Measurements from ENCODE around the gene SCGN.

The SCGN gene, protein sequence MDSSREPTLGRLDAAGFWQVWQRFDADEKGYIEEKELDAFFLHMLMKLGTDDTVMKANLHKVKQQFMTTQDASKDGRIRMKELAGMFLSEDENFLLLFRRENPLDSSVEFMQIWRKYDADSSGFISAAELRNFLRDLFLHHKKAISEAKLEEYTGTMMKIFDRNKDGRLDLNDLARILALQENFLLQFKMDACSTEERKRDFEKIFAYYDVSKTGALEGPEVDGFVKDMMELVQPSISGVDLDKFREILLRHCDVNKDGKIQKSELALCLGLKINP

DNA sequence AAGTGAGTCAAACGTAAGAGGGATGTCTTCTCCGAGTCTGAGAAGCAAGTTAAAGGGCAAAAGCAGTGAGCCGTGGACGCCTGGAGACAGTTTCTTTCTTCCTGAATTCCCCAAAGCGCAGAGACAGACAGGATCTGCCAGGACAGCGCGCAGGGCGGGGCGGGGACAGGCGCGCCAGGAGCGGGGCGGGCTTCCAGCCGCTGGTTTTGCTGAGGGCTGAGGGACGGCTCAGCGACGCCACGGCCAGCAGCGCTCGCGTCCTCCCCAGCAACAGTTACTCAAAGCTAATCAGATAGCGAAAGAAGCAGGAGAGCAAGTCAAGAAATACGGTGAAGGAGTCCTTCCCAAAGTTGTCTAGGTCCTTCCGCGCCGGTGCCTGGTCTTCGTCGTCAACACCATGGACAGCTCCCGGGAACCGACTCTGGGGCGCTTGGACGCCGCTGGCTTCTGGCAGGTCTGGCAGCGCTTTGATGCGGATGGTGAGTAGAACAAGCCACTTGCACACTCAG, at the start of gene SCGN:
SCGN (plus strand) TSS at position 209 of the 509 bp plus-strand sequence; CDS start at position 398, 189 bp downstream.
- peak; percentile 1 to 13 for DNase-seq (ENCODE audit: low read depth in 2 of 2)

DNA sequence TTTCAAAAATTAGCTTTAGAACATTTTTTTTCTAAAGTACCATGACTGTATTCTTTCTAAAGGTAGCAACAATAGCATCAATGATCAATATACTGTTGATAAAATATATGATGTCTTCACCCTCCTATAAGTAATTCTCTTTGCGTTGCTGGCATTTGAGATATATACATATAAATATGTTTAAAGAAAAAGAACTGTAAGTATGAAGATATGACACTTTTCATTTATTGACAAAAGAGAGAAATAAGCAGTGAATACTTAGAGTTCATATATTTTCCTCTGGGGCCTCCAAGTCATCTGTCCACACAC, 49.4 kb upstream of the SCGN start:
- DNase-seq (ENCODE audit: low read depth in 2 of 2) = no peak

DNA sequence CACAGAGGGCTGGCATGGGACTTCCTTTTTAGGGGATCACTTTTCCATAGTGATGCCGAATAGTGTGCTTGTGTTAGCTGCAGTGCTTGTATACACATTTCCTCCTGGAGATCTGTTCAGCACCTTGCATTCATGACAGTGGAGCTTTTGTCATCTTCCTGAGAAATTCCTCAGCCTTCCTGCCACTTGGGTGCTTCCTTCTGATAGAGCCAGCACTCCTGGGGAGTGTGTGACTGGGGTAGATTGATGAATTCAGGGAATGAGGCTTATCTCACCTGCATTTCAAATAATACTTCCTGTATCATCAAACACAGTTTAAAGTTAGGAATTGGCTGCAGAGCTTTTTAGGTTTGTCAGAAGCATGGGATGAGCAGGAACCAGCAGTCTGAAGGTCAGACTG, 48.8 kb upstream of the SCGN start:
- no peak for DNase-seq (ENCODE audit: low read depth in 2 of 2)

DNA sequence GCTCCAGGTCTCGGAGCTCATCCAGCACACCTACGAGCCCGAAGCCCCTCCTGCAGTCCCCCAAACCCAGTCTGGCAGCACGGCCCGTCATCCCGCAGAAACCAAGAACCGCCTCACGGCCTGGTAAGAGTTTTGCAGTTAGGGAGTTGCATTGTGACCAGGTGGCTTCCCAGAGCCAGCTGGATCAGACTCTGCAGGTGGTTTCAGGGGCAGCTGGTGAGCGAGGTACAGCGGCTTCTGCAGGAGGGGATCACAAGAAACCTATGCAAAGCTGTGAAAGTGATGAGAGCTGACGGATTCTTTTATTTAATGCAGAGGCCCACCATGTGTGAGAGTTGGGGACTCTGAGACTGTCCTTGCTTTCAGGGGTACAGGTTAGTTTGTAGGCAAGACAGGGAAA, 45.9 kb upstream of the SCGN start:
- no peak for DNase-seq (ENCODE audit: low read depth in 2 of 2)

DNA sequence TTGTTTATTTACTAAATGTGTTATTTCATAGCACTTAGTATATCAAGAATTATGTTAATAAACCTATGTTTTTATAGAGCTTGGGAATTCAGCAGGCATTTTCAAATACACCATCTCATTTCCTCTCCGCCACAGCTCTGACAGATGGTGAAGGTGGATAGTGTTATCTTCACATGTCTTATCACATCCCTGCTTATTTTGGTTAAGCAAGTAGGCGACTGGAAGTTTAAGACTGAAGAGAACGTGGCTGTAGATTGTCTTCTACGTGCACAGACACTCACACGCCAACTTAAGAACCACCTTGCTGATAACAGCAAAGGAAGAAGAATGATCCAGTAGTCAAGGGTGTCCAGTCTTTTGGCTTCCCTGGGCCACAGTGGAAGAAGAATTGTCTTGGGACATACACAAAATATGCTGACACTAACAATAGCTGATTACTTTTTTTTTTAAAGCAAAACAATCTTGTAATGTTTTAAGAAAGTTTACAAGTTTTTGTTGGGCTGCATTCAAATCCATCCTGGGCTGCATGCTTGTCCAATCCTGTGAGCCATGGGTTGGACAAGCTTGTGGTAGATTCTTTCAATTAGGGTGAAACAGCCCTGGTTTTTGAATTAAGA, 43.3 kb upstream of the SCGN start:
- DNase-seq (ENCODE audit: low read depth in 2 of 2) = no peak

DNA sequence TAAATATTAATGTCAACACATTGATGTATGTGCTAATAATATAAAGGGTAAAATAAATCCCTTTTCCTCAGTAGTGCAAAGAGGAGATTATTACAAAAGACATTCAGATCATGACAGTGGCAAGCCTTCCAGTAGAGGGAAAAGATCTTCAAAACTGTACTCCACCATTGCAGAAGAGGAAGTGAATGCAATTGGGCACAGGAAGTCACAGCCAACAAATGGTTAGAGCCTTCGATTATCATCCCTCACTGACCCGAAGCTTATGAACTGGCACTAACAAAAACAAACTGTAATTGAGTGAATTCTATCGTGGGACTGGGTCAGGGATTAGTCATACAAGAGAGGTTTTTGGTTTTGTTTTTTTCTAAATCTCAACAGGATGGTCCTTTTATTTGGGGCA, 39.3 kb upstream of the SCGN start:
- DNase-seq (ENCODE audit: low read depth in 2 of 2) = no peak

DNA sequence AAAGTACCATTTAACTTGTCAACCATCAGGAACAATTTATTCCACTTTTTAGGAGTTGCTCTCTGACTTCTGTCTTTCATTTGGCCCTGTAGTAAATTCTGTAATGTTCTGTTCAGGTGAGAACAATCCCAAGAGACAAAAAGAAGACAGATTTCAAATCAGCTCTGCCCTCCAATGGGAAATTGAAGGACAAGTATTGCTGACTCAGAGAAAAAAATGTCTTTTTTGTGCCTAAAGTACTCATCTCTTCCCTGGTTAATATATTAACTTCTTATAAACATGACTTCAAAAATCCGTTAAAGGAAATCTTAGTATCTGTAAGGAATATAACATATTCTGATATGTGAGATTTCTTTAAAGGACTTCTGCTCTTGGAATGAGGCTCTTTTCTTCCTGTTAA, 38.6 kb upstream of the SCGN start:
- DNase-seq (ENCODE audit: low read depth in 2 of 2) = no peak

DNA sequence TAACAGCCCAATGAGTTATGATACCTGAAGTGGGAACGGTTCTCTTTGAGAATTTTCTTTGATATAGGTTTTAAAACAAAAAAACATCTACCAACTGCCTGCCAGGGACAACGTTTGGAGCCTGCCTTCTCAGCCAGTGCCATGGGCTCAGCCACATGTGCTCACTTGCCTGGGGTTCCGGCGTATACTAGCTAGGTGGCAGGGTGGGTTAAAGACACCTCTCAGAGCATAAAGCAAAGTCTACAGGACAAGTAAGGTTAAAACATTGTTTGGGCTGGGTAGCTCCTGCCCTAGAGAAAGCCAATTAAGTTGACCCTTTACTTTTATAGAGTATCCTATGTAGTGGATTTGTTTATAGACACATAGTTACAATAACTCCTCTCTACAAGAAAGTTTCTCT, 38.0 kb upstream of the SCGN start:
- DNase-seq (ENCODE audit: low read depth in 2 of 2) = no peak

DNA sequence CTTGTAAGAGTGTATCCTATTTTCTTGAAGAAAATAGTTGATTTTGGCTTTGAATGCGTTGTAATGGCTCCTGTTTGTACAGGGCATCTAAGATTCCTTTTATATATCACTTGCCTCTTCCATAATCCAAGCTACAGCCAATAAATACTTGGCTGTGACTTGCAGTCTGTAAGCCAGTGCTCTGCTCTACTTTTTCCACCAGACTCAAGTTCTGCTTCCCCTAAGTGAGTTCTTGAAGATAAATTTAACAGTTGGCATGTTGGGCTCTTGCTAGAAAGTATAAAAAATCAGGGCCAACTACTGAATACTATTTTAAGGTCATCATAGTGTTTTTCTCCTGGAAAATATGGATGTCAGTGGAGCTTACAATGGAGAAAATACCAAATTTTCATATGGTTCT, 36.5 kb upstream of the SCGN start:
- no peak for DNase-seq (ENCODE audit: low read depth in 2 of 2)

DNA sequence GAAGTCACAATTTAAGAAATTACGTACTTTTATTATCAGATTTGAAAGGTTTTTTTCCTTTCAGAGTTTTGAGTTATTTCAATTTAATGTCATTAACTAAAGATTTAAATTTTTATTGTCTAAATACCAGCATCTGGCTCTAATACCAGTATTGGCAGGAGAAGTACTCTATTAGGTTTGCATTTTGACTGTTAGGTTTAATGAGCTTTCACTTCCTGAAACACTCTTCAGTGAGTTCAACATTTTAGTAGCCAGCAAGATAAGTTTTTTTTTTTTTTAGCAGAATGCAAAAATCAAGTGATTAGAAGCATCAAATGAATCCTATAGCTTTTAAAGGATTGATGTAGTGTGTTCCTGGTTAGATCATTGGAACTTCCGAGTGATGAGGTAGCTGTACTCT, 34.0 kb upstream of the SCGN start:
- no peak for DNase-seq (ENCODE audit: low read depth in 2 of 2)

DNA sequence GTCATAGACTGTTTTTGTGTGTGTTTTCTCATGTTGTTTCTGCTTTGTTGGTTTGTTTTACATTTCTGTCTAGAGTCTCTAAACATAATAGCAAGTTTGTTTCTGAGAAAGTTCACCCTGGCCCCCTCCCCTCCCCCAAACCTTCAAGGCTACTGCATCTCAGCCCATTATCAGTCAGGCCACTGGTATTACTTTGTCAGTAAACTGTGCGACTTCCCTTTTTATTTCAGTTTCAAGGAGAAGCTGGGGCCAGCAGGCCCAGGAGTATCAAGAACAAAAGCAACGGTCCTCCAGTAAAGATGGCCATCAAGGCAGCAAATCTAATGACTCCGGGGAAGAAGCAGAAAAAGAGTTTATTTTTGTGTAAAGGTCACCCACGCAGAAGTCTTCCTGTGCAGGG, 32.8 kb upstream of the SCGN start:
- DNase-seq (ENCODE audit: low read depth in 2 of 2) = no peak

DNA sequence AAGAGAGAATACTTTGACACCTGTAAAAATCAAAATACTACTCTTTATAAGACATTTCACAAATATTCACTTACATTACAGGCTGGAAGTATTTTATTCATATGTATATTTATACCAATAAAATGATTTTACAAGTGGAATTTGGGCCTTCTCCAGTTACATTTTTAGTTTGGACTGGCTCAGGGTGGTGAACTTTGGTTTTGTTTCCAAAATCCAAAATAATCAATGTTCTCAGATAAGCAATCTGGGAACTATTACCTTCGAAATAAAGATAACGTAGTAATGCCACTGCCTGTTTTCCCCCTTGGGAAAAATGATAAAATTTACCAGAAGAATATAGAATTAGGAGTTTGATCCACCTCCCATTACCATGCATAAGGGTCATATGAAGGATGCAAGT, 31.6 kb upstream of the SCGN start:
- DNase-seq (ENCODE audit: low read depth in 2 of 2) = no peak

DNA sequence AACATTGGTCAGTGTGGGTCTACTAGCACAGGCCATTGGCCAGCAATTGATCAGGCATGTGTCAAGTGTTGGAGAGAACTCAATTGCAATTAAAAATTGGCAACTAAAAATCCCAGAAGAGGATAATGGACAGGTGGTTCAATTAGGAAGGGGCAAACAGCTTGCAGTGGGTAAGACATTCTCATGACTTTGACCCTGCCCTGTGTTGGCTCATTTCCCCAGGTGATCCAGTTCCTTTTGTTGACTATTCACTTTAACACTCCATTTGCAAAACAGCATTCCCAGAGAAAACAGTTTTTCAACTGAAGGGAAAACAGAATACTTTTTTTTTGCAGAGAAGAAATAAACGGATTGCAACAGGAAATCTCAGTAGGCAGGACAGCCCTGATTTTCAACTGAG, 28.9 kb upstream of the SCGN start:
- DNase-seq (ENCODE audit: low read depth in 2 of 2) = no peak

DNA sequence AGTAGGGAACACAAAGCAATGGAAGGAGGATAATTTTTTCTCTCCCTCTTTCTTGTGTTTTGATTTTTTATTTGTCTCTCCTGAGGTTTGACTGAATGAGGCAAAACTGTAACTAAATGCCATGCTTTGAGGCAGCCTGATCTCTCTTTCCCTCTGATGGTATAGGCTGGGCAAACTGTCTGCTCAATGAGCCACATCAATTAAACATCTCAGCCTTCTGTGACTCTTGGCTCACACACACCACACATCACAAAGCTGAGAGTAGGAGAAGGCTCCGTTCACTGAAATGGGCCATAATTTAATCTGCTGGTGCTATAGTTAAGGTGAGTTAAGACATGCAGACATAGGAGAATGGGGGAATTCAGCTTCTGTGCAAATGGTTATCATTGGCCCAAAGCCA, 28.1 kb upstream of the SCGN start:
- no peak for DNase-seq (ENCODE audit: low read depth in 2 of 2)

DNA sequence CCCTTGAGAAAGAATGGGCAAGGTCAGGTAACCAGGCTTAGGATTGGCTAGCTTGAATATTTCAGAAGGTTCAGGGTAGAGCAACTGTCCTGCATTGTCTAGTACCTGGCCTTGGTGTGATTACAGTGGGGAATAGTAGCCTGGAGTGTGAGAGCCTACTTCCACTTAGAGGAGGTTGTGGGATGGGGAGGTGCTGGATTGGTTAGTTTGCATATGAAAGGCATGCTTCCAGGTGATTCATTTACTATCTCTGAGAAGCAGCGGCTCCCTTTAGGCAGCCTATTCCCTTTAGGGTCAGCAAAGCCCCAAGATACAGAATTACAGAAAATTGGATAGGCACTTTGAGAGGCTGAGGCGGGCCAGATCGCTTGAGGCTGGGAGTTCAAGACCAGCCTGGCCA, 25.0 kb upstream of the SCGN start:
- DNase-seq (ENCODE audit: low read depth in 2 of 2) = no peak

DNA sequence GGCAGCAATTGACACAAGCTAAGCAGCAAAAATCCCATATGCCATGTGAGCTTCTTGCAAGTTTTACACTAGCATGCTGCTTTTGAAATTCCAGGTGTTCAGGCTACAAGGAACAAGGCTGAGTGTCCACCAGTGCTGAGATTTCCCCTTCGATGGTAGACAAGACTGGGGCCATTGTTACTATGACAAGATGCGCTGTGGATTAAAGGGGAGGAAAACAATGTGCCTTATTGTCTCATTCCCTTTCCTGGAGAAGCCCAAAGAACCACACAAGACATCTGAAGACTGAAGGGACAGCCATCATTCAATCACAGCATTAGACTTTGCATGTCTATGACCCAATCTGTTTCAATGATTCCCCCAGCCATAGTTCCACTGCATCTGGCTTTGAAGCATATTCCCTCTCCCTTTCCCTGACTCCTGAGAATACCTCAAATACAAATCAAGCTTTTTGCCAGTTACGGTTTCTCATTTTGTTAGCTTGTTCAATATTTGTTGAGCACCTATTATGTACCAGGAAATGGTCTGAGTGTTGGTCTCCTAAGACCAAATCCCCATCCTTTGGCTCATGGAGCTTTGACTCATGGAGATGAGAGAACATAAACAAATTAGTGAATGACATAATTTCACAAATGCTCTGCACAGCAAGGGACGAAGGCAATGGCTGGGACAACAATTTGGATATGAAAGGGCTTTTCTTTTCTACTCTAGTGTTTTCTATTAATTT, 23.4 kb upstream of the SCGN start:
- DNase-seq (ENCODE audit: low read depth in 2 of 2) = no peak

DNA sequence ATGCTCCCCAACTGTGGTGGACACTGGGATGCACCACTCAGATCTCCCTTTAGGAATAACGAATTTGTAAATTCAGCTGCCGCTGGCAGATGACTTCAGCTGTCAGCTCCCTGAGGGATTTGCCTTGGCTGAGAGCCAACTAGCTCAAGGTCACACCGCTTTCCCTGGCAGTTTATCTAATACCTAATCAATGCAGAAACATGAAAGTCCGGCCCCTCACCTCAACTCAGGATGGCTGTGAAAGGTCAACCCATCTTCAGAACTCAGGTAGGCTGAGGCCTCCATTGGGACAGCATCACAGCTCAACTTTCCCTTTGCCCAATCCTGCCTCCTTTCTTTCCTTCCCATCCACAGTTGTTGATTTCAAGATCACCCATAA, 22.8 kb upstream of the SCGN start:
- DNase-seq (ENCODE audit: low read depth in 2 of 2) = no peak

DNA sequence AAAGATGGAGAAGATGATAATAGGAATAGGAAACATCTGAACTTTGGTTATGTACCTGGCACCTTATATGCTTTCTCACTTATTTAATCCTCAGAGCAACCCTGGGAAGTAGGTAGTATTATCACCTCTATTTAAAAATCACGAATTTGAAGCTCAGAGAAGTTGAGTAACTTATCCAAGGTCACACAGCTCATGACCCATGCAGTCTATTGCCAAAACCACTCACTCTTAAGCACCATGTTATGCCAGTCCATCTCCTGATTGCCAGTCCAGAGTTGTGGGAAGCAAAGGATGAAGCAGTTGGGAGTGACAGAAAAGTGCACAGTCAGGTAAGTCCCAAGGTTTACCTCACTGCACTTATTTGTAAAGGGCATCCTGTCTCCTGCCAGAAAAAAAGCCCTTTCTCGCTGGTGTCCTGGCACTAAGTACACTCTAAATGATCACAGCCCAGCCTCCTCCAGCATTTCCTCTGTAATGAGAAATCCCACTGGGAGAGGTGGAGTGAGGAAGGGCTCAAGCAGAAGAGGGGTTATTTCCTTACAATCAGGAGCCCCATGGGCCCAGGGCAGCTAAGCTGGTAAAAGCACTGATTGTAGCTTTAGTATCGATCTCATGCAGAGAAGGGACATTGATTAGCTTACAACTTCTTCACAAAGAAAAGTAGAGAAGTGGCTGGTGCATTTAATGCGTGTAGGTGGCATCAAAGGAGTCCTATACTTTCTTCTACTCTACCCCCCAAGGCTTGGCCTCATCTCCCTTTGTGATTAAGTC, 21.3 kb upstream of the SCGN start:
- no peak for DNase-seq (ENCODE audit: low read depth in 2 of 2)

DNA sequence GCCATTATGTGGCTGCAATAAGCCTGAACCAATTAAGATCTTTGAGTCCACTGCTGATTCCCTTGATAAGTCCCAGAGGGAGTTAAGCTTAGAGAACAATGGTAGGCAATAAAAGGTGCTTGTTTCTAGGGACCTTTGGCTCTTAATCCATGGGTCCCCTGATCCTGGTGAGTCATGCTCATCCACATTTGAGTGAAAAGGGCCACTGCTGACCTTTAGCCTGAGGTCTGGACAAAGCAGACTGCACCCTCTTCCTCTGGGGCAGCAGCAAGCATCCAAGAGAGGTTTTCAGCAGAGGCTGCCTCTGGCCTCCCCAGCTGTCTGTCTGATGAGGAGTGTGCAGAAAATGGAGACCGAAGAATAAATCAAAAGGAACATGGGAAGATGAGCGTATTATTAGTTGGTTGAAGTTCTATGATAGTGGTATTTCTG, 16.1 kb upstream of the SCGN start:
- DNase-seq (ENCODE audit: low read depth in 2 of 2) = no peak

DNA sequence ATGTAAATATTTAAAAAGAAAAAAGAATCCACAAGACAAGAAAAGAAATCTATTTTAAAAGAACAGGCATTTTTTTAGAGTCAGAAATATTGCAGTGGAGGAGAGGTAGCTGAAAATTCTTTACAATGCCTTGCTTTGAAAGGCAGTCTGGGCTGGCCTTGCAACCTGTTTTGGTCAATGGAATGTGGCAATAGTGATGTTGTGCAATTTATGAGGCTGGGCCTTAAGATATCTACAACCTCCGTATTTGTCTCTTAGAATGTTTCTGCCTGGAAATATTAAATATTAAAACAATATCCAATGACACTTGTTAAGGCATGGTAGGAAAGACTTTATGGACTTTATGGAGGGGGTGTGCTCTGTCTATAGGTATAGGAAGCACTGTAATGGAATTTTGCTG, 14.8 kb upstream of the SCGN start:
- DNase-seq (ENCODE audit: low read depth in 2 of 2) = no peak

DNA sequence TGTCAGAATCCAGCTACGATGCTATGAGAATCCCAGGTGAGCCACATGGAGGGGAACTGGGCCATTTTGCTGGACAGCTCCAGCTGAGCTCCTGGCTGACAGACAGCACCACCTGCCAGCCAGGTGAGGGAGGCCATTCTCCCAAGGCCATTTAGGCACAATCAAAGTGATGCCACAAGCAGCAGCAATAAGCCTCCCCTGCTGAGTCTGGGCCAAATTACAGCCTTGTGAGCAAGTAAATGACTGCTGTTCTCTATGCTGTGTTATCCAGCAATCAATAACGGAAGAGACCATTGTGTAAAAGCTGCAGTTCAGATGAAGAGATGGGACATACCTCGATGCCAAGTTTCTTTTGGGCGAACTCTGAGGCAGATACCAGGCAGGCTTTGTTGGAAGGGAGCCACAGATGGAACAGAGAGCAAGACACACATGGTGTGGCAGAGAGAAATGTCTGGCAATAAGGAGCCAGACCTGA, 14.0 kb upstream of the SCGN start:
- DNase-seq (ENCODE audit: low read depth in 2 of 2) = no peak

DNA sequence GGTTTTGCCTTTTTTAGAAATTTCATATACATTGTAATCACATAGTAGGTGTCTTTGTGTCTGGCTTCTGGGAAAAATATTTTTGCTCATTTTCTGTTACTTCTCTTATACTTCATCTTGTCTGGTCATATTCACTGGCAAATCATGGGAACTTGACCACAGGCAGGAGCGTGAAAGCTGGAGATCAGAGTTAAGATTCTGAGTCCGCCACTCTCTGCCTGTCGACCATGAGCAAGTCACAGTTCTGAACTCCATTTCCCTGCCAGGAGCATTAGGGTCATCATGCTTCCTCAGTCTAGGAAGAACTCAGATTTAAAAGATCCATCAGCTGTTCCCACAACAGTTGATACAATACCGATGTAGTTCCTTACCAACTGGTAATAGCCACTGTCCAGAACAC, 12.4 kb upstream of the SCGN start:
- no peak for DNase-seq (ENCODE audit: low read depth in 2 of 2)

Measured in stimulated activated CD8-positive, alpha-beta memory T cell treated with anti-CD3 and anti-CD28 coated beads, Interleukin-2, amount 100 ng/mL, for 1 hour (primary cell).